ENCODE results near the gene CEP126. TPM values are rescaled to one million over a fixed set of nuclear protein-coding genes. Genes with fewer than 3 reads are reported as not detected.

CEP126 gene
- total RNA-seq, 1 donor from 2014 or later: 2.2 TPM

- no peak overlapping the region for H3K4me2 ChIP-seq
- TF ChIP-seq EZH2 (IDR thresholded peaks at IDR 0.05): no peak
- TF ChIP-seq EZH2phosphoT487 (IDR thresholded peaks at IDR 0.05): no peak
- no peak for TF ChIP-seq CTCF (IDR thresholded peaks at IDR 0.05)
- H3F3A ChIP-seq (ENCODE audit: low read depth): no peaks in the 10 kb centered on the region
- Mint-ChIP-seq H3K36me3 (no peaks in the 10 kb centered on the region), H3K27me3 (ENCODE audit: insufficient read depth, low read depth) (no peaks in the 10 kb centered on the region), H3K4me1 (no peaks in the 10 kb centered on the region), H3K27ac (no peak overlapping the region), H3K9me3 (no peaks in the 10 kb centered on the region), H3K4me3 (no peak overlapping the region)
- DNase-seq (ENCODE audit: low spot score): no peak
- no peak overlapping the region for H2AFZ ChIP-seq (replicated peaks)
- H3K27me3 ChIP-seq: no peaks in the 10 kb centered on the region
- H3K9ac ChIP-seq: no peak overlapping the region
- H3K4me1 ChIP-seq: no peaks in the 10 kb centered on the region
- H3K9me3 ChIP-seq (ENCODE audit: low read depth): no peaks in the 10 kb centered on the region
- H3K79me2 ChIP-seq (ENCODE audit: low read depth): no peaks in the 10 kb centered on the region
- H3K27ac ChIP-seq: no peak overlapping the region
- no peaks in the 10 kb centered on the region for H3K36me3 ChIP-seq
- H3K4me3 ChIP-seq: no peak overlapping the region
- no peaks in the 10 kb centered on the region for H4K20me1 ChIP-seq (ENCODE audit: low read depth)
Observed at GRCh38 chr11:101944923-101945322, 30.1 kb downstream of the CEP126 start.

- Histone ChIP-seq H2AFZ (replicated peaks) (no peak overlapping the region), H3K4me1 (no peaks in the 10 kb centered on the region), H3K36me3 (no peaks in the 10 kb centered on the region), H3K9ac (no peak overlapping the region), H3K4me3 (no peak overlapping the region), H3F3A (ENCODE audit: low read depth) (no peaks in the 10 kb centered on the region), H3K9me3 (ENCODE audit: low read depth) (no peaks in the 10 kb centered on the region), H3K27me3 (no peaks in the 10 kb centered on the region), H3K4me2 (no peak overlapping the region), H4K20me1 (ENCODE audit: low read depth) (no peaks in the 10 kb centered on the region), H3K79me2 (ENCODE audit: low read depth) (no peaks in the 10 kb centered on the region), H3K27ac (no peak overlapping the region)
- Mint-ChIP-seq H3K36me3 (no peaks in the 10 kb centered on the region), H3K27ac (no peak overlapping the region), H3K4me3 (no peak overlapping the region), H3K9me3 (no peaks in the 10 kb centered on the region), H3K4me1 (no peaks in the 10 kb centered on the region), H3K27me3 (ENCODE audit: insufficient read depth, low read depth) (no peaks in the 10 kb centered on the region)
- DNase-seq (ENCODE audit: low spot score): no peak
- TF ChIP-seq EZH2 (IDR thresholded peaks at IDR 0.05): no peak
- no peak for TF ChIP-seq EZH2phosphoT487 (IDR thresholded peaks at IDR 0.05)
- no peak for TF ChIP-seq CTCF (IDR thresholded peaks at IDR 0.05)
Observed at GRCh38 chr11:101945448-101945847, 30.6 kb downstream of the CEP126 start.

GRCh38 chr11:101949680-101950220 lies 34.9 kb downstream of the CEP126 start:
- Histone ChIP-seq H3K27me3 (no peaks in the 10 kb centered on the region), H3K27ac (no peak overlapping the region)

More at GRCh38 chr11:101949680-101950220, 34.9 kb downstream of the CEP126 start:
- Mint-ChIP-seq H3K27me3 (ENCODE audit: insufficient read depth, low read depth) (no peaks in the 10 kb centered on the region), H3K9me3 (no peaks in the 10 kb centered on the region), H3K27ac (no peak overlapping the region), H3K36me3 (no peaks in the 10 kb centered on the region), H3K4me1 (no peaks in the 10 kb centered on the region), H3K4me3 (no peak overlapping the region)
- Histone ChIP-seq H3K4me2 (no peak overlapping the region), H3K4me3 (no peak overlapping the region), H3F3A (ENCODE audit: low read depth) (no peaks in the 10 kb centered on the region), H4K20me1 (ENCODE audit: low read depth) (no peaks in the 10 kb centered on the region), H3K4me1 (no peaks in the 10 kb centered on the region), H3K79me2 (ENCODE audit: low read depth) (no peaks in the 10 kb centered on the region), H3K36me3 (no peaks in the 10 kb centered on the region), H3K9me3 (ENCODE audit: low read depth) (no peaks in the 10 kb centered on the region), H2AFZ (replicated peaks) (no peak overlapping the region), H3K9ac (no peak overlapping the region)
- TF ChIP-seq EZH2 (IDR thresholded peaks at IDR 0.05) (no peak), EZH2phosphoT487 (IDR thresholded peaks at IDR 0.05) (no peak), CTCF (IDR thresholded peaks at IDR 0.05) (no peak)
- peak; percentile 21 for DNase-seq (ENCODE audit: low spot score)

Measured in neural progenitor cell (in vitro differentiated cells).